ENCODE measurements around the gene TOLLIP. TPM values are rescaled to one million over a fixed set of nuclear protein-coding genes. Genes with fewer than 3 reads are reported as not detected.
A peak's percentile ranks its signal among the peaks of the same experiment; 100 is the strongest.

Gene TOLLIP
- total RNA-seq, 1 experiment from 2014 or later = 78.3 TPM

GRCh38 chr11:1229471-1230120 is 79.8 kb downstream of the TOLLIP start:
- Histone ChIP-seq H3K9me3 (no peaks in the 10 kb centered on the region), H3K27me3 (replicated peaks; ENCODE audit: control insufficient read depth, insufficient read depth, low read length) (no peaks in the 10 kb centered on the region), H3K4me1 (no peaks in the 10 kb centered on the region), H3K36me3 (ENCODE audit: control insufficient read depth, insufficient read depth, low read length) (no peaks in the 10 kb centered on the region), H3K4me3 (ENCODE audit: low read depth, low read length) (no peak overlapping the region)
- H3K4me1 Mint-ChIP-seq (ENCODE audit: low read depth, unreplicated experiment) = no peaks in the 10 kb centered on the region
- intact Hi-C loops (cut with micrococcal nuclease; ENCODE audit: unreplicated experiment) = loop anchor here (10.0 kb wide), 1 partner anchor 115 kb away; no protein-coding TSS in a partner anchor
- no peaks in the 10 kb centered on the region for H3K27me3 Mint-ChIP-seq (ENCODE audit: insufficient read depth, unreplicated experiment)
- H3K27ac Mint-ChIP-seq (ENCODE audit: unreplicated experiment) = no peak overlapping the region
- DNase-seq = peak in 1 of 2 experiments; percentile 31
- POLR2A ChIA-PET = no interaction called here
- CTCF ChIA-PET = no interaction called here
- no TSS peak for BruUV-seq (replicated peaks)
- no peaks in the 10 kb centered on the region for H3K36me3 Mint-ChIP-seq (ENCODE audit: insufficient read depth, unreplicated experiment)
- H3K4me3 Mint-ChIP-seq (ENCODE audit: unreplicated experiment) = no peak overlapping the region
- H3K9me3 Mint-ChIP-seq (ENCODE audit: unreplicated experiment) = no peaks in the 10 kb centered on the region
- TF ChIP-seq, protein P1, sequence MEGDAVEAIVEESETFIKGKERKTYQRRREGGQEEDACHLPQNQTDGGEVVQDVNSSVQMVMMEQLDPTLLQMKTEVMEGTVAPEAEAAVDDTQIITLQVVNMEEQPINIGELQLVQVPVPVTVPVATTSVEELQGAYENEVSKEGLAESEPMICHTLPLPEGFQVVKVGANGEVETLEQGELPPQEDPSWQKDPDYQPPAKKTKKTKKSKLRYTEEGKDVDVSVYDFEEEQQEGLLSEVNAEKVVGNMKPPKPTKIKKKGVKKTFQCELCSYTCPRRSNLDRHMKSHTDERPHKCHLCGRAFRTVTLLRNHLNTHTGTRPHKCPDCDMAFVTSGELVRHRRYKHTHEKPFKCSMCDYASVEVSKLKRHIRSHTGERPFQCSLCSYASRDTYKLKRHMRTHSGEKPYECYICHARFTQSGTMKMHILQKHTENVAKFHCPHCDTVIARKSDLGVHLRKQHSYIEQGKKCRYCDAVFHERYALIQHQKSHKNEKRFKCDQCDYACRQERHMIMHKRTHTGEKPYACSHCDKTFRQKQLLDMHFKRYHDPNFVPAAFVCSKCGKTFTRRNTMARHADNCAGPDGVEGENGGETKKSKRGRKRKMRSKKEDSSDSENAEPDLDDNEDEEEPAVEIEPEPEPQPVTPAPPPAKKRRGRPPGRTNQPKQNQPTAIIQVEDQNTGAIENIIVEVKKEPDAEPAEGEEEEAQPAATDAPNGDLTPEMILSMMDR (IDR thresholded peaks at IDR 0.05; ENCODE audit: insufficient read depth in 1 of 2, low read depth in 1 of 2, low read length in 1 of 2, severe bottlenecking in 1 of 2, unreplicated experiment in 1 of 2) = no peak

- CTCF ChIA-PET = no interaction called here
- POLR2A ChIA-PET = no interaction called here
- Histone ChIP-seq H3K4me1 (no peaks in the 10 kb centered on the region), H3K4me3 (ENCODE audit: low read depth, low read length) (no peak overlapping the region), H3K36me3 (ENCODE audit: control insufficient read depth, insufficient read depth, low read length) (no peaks in the 10 kb centered on the region), H3K27me3 (replicated peaks; ENCODE audit: control insufficient read depth, insufficient read depth, low read length) (no peaks in the 10 kb centered on the region), H3K9me3 (no peaks in the 10 kb centered on the region)
- H3K9me3 Mint-ChIP-seq (ENCODE audit: unreplicated experiment) = no peaks in the 10 kb centered on the region
- H3K4me3 Mint-ChIP-seq (ENCODE audit: unreplicated experiment) = no peak overlapping the region
- no peaks in the 10 kb centered on the region for H3K36me3 Mint-ChIP-seq (ENCODE audit: insufficient read depth, unreplicated experiment)
- no peaks in the 10 kb centered on the region for H3K27me3 Mint-ChIP-seq (ENCODE audit: insufficient read depth, unreplicated experiment)
- TF ChIP-seq, protein P1 (IDR thresholded peaks at IDR 0.05; ENCODE audit: insufficient read depth in 1 of 2, low read depth in 1 of 2, low read length in 1 of 2, severe bottlenecking in 1 of 2, unreplicated experiment in 1 of 2) = no peak
- peak in 1 of 2 experiments; percentile 34 for DNase-seq
- BruUV-seq (replicated peaks) = no TSS peak
- H3K4me1 Mint-ChIP-seq (ENCODE audit: low read depth, unreplicated experiment) = no peaks in the 10 kb centered on the region
- intact Hi-C loops (cut with micrococcal nuclease; ENCODE audit: unreplicated experiment) = no loop called here
- no peak overlapping the region for H3K27ac Mint-ChIP-seq (ENCODE audit: unreplicated experiment)
Measured at GRCh38 chr11:1228921-1229451, 80.4 kb downstream of the TOLLIP start.

- POLR2A ChIA-PET = no interaction called here
- no peaks in the 10 kb centered on the region for H3K27me3 Mint-ChIP-seq (ENCODE audit: insufficient read depth, unreplicated experiment)
- H3K27ac Mint-ChIP-seq (ENCODE audit: unreplicated experiment) = no peak overlapping the region
- H3K4me1 ChIP-seq = no peaks in the 10 kb centered on the region
- no peak overlapping the region for H3K4me3 Mint-ChIP-seq (ENCODE audit: unreplicated experiment)
- no peaks in the 10 kb centered on the region for H3K27me3 ChIP-seq (replicated peaks; ENCODE audit: control insufficient read depth, insufficient read depth, low read length)
- H3K9me3 ChIP-seq = no peaks in the 10 kb centered on the region
- peak in 1 of 2 experiments; percentile 35 for DNase-seq
- H3K36me3 Mint-ChIP-seq (ENCODE audit: insufficient read depth, unreplicated experiment) = no peaks in the 10 kb centered on the region
- no peaks in the 10 kb centered on the region for H3K36me3 ChIP-seq (ENCODE audit: control insufficient read depth, insufficient read depth, low read length)
- TF ChIP-seq, protein P1 (IDR thresholded peaks at IDR 0.05; ENCODE audit: insufficient read depth in 1 of 2, low read depth in 1 of 2, low read length in 1 of 2, severe bottlenecking in 1 of 2, unreplicated experiment in 1 of 2) = no peak
- intact Hi-C loops (cut with micrococcal nuclease; ENCODE audit: unreplicated experiment) = no loop called here
- no peak overlapping the region for H3K4me3 ChIP-seq (ENCODE audit: low read depth, low read length)
- no peaks in the 10 kb centered on the region for H3K9me3 Mint-ChIP-seq (ENCODE audit: unreplicated experiment)
- CTCF ChIA-PET = no interaction called here
- BruUV-seq (replicated peaks) = no TSS peak
- H3K4me1 Mint-ChIP-seq (ENCODE audit: low read depth, unreplicated experiment) = no peaks in the 10 kb centered on the region
Measured at GRCh38 chr11:1228101-1228821, 81.2 kb downstream of the TOLLIP start.

All from Caco-2 (cell line).